ENCODE measurements around the gene DNAI7.

DNA sequence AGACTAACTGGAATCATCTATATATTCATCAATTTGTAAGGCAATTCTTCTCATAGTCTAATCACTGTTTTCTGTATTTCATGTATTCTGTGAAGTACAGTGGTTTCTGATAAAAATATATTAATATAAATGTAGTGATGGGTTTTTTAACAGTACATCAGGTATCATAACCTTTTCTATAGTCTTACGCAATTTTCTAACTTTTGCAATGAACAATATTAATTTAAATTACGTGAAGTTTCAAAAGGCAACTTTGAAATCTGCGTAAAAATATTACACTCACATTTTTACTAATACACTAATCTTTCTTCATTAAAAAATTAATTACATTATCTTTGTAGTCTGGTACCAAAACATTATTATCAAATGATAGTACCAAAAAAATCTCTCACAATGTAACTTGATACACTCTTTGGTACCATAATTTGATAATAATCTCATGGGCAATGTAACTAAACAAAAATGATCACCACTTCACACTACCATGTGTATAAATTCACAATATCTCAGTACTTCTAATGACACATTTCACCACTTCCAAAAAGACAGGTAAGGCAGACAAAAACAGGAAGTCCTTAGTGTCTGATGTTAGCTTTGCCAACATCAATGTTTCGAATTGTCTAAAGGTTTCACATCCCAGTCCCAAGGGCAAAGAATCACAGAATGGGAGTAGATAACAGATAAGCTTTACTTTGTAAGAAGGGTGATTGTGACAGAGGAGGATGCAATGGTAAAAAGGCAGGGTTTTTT is 8.7 kb downstream of the DNAI7 start:
- TF ChIP-seq, protein P1, sequence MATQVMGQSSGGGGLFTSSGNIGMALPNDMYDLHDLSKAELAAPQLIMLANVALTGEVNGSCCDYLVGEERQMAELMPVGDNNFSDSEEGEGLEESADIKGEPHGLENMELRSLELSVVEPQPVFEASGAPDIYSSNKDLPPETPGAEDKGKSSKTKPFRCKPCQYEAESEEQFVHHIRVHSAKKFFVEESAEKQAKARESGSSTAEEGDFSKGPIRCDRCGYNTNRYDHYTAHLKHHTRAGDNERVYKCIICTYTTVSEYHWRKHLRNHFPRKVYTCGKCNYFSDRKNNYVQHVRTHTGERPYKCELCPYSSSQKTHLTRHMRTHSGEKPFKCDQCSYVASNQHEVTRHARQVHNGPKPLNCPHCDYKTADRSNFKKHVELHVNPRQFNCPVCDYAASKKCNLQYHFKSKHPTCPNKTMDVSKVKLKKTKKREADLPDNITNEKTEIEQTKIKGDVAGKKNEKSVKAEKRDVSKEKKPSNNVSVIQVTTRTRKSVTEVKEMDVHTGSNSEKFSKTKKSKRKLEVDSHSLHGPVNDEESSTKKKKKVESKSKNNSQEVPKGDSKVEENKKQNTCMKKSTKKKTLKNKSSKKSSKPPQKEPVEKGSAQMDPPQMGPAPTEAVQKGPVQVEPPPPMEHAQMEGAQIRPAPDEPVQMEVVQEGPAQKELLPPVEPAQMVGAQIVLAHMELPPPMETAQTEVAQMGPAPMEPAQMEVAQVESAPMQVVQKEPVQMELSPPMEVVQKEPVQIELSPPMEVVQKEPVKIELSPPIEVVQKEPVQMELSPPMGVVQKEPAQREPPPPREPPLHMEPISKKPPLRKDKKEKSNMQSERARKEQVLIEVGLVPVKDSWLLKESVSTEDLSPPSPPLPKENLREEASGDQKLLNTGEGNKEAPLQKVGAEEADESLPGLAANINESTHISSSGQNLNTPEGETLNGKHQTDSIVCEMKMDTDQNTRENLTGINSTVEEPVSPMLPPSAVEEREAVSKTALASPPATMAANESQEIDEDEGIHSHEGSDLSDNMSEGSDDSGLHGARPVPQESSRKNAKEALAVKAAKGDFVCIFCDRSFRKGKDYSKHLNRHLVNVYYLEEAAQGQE (IDR thresholded peaks at IDR 0.05; ENCODE audit: insufficient read depth in 1 of 2, low read depth in 2 of 2, low read length in 1 of 2), result no peak
- TF ChIP-seq POLR2AphosphoS5 (IDR thresholded peaks at IDR 0.05; ENCODE audit: low read depth, low read length), result no peak
- TF ChIP-seq, protein P2, sequence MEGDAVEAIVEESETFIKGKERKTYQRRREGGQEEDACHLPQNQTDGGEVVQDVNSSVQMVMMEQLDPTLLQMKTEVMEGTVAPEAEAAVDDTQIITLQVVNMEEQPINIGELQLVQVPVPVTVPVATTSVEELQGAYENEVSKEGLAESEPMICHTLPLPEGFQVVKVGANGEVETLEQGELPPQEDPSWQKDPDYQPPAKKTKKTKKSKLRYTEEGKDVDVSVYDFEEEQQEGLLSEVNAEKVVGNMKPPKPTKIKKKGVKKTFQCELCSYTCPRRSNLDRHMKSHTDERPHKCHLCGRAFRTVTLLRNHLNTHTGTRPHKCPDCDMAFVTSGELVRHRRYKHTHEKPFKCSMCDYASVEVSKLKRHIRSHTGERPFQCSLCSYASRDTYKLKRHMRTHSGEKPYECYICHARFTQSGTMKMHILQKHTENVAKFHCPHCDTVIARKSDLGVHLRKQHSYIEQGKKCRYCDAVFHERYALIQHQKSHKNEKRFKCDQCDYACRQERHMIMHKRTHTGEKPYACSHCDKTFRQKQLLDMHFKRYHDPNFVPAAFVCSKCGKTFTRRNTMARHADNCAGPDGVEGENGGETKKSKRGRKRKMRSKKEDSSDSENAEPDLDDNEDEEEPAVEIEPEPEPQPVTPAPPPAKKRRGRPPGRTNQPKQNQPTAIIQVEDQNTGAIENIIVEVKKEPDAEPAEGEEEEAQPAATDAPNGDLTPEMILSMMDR (IDR thresholded peaks at IDR 0.05), result no peak
